Gastrocnemius medialis (tissue), 4 donors: ENCODE measurements around the gene TTYH3.

Experiments
- CTCF ChIP-seq, 5 experiments: fragments of 450-650 bp in 3 of 5; fragments of 200-600 bp in 2 of 5; sonication (generic) in 2 of 5; IDR thresholded peaks in 4 of 5; conservative IDR thresholded peaks in 1 of 5; 1 replicate in 4 of 5; 2 replicates in 1 of 5; pipeline ENCODE4 v1.5.1; 2016 to 2019; ENCODE audit warnings: antibody characterized with exemption in 5 of 5, mild to moderate bottlenecking in 3 of 5, moderate library complexity in 3 of 5
- POLR2A ChIP-seq, 2 donors: fragments of 450-650 bp; IDR thresholded peaks; one replicate each; pipeline ENCODE4 v1.6.1; 2017; ENCODE audit warnings: antibody characterized with exemption in 2 of 2, mild to moderate bottlenecking in 2 of 2, moderate library complexity in 2 of 2

GRCh38 chr7:2596464-2597272 lies 35.1 kb upstream of the TTYH3 start:
- TF ChIP-seq CTCF (IDR thresholded peaks at IDR 0.05 in 4 of 5, conservative IDR thresholded peaks at IDR 0.05 in 1 of 5) (no peak), POLR2A (IDR thresholded peaks at IDR 0.05) (no peak)
